GM12878 (cell line): ENCODE measurements around the gene CHRNA3. TPM values are rescaled to one million over a fixed set of nuclear protein-coding genes. Genes with fewer than 3 reads are reported as not detected.

Experiments used
- ATAC-seq: fragments of 200-7000 bp; cut with Tn5 transposase; 3 replicates; pipeline ENCODE4 v1.9.1; 2020; ENCODE audit warnings: mild to moderate bottlenecking, moderate library complexity
- BruUV-seq: library from RNA; stranded (reverse); fragments of 400-500 nt; replicated peaks from 2 replicates; lab custom pipeline; 2021; lab: Mats Ljungman, UMichigan
- CTCF ChIA-PET: fragments of 300-600 bp; sonication (Branson Sonifier 250); formaldehyde crosslinking; extraction: SDS; loops from one replicate; lab custom pipeline; 2021; ENCODE audit warnings: inconsistent platforms; lab: Yijun Ruan, JAX
- POLR2A ChIA-PET: fragments of 350-600 bp; formaldehyde crosslinking; extraction: SDS; loops from one replicate; lab custom pipeline; 2021; ENCODE audit warnings: inconsistent platforms; lab: Charles Lee
- RAD21 ChIA-PET: fragments of 300-600 bp; sonication (Branson Sonifier 250); formaldehyde crosslinking; loops from one replicate; lab custom pipeline; 2023; ENCODE audit warnings: antibody characterized with exemption; ENCODE audit not compliant: unreplicated experiment; lab: Charles Lee
- SMC1A ChIA-PET: fragments of 300-600 bp; sonication (Branson Sonifier 250); formaldehyde crosslinking; loops from one replicate; lab custom pipeline; 2023; ENCODE audit not compliant: unreplicated experiment, uncharacterized antibody; lab: Charles Lee
- DNase-seq: peaks from one replicate; pipeline ENCODE4 v3.0.0-alpha.2; 2011; ENCODE audit warnings: low read depth, low spot score
- FAIRE-seq: peaks from 3 replicates; lab custom pipeline; 2011; peaks lifted over from hg19 to GRCh38; lab: Jason Lieb, UNC
- H2AFZ ChIP-seq: 2 replicates; pipeline ENCODE4 v1.6.0; 2011; ENCODE audit warnings: low read depth, low read length, control low read depth; ENCODE audit not compliant: control insufficient read depth
- H3K27ac ChIP-seq: 2 replicates; pipeline ENCODE4 v1.5.1; 2011; ENCODE audit warnings: control low read depth; ENCODE audit not compliant: control insufficient read depth, insufficient read depth
- H3K27me3 ChIP-seq, 2 experiments: replicated peaks in 1 of 2; 2 replicates each; pipeline versions ENCODE4 v1.6.0 to v1.6.1; 2011; ENCODE audit warnings: low read length in 1 of 2; ENCODE audit not compliant: control insufficient read depth in 2 of 2, insufficient read depth in 2 of 2
- H3K36me3 ChIP-seq, 2 experiments: 2 replicates each; pipeline ENCODE4 v1.5.1; 2011; ENCODE audit warnings: low read length in 1 of 2; ENCODE audit not compliant: control insufficient read depth in 2 of 2, insufficient read depth in 2 of 2
- H3K4me1 ChIP-seq: 2 replicates; pipeline ENCODE4 v1.6.1; 2011; ENCODE audit warnings: mild to moderate bottlenecking, low read length, moderate library complexity, mixed read lengths; ENCODE audit not compliant: control insufficient read depth, insufficient read depth
- H3K4me2 ChIP-seq: 2 replicates; pipeline ENCODE4 v1.6.0; 2011; ENCODE audit warnings: control low read depth; ENCODE audit not compliant: control insufficient read depth, insufficient read depth
- H3K4me3 ChIP-seq: fragments of 200-600 bp; sonication (generic); 2 replicates; pipeline ENCODE4 v1.5.1; 2016
- H3K79me2 ChIP-seq: 2 replicates; pipeline ENCODE4 v1.6.0; 2011; ENCODE audit warnings: low read length; ENCODE audit not compliant: control insufficient read depth, insufficient read depth
- H3K9ac ChIP-seq: 2 replicates; pipeline ENCODE4 v1.8.0; 2011; ENCODE audit warnings: low read length, control low read depth, mixed read lengths; ENCODE audit not compliant: control insufficient read depth, insufficient read depth
- H3K9me3 ChIP-seq: replicated peaks from 3 replicates; pipeline ENCODE4 v1.5.1; 2011; ENCODE audit warnings: mild to moderate bottlenecking, low read length; ENCODE audit not compliant: control insufficient read depth, insufficient read depth
- H4K20me1 ChIP-seq: 2 replicates; pipeline ENCODE4 v1.6.0; 2011; ENCODE audit not compliant: control insufficient read depth, insufficient read depth
- IKZF1 ChIP-seq: fragments of 450-650 bp; conservative IDR thresholded peaks from 2 replicates; pipeline ENCODE4 v1.6.1; 2017; ENCODE audit warnings: antibody characterized with exemption, mild to moderate bottlenecking
- KAT2A ChIP-seq: conservative IDR thresholded peaks from 2 replicates; pipeline ENCODE4 v1.6.1; 2011; ENCODE audit warnings: low read depth, low read length; ENCODE audit not compliant: control insufficient read depth
- LARP7 ChIP-seq: fragments of 450-650 bp; IDR thresholded peaks from 2 replicates; pipeline ENCODE4 v1.6.1; 2017; ENCODE audit warnings: mild to moderate bottlenecking
- NR2C2 ChIP-seq: IDR thresholded peaks from 2 replicates; pipeline ENCODE4 v1.6.1; 2011; ENCODE audit warnings: borderline replicate concordance, low read depth; ENCODE audit not compliant: control insufficient read depth, insufficient read length
- RAD21 ChIP-seq: IDR thresholded peaks from 2 replicates; pipeline ENCODE4 v1.6.1; 2011; ENCODE audit warnings: mild to moderate bottlenecking, low read depth, low read length, moderate library complexity; ENCODE audit not compliant: insufficient read depth
- ZNF217 ChIP-seq: fragments of 450-650 bp; IDR thresholded peaks from 2 replicates; pipeline ENCODE4 v1.6.1; 2017; ENCODE audit warnings: antibody characterized with exemption, mild to moderate bottlenecking
- ZSCAN29 ChIP-seq: fragments of 450-650 bp; IDR thresholded peaks from 2 replicates; pipeline ENCODE4 v1.6.1; 2017; ENCODE audit warnings: mild to moderate bottlenecking, moderate library complexity
- WGBS: methylation state at CpG from one replicate; pipeline ENCODE4 v1.1.6; 2016; ENCODE audit warnings: low lambda C conversion rate; ENCODE audit not compliant: insufficient replicate concordance, insufficient coverage; ENCODE audit errors: missing lambda C conversion rate; 5-methylcytosine and 5-hydroxymethylcytosine counted together
- in situ Hi-C: fragments of 300-500 bp; cut with MboI; formaldehyde crosslinking; loops from 9 replicates; pipeline ENCODE4 v1.14.3; 2018; ENCODE audit warnings: mixed read lengths
- intact Hi-C: fragments of 100-400 bp; cut with micrococcal nuclease; formaldehyde crosslinking; loops from one replicate; pipeline ENCODE4 v1.14.2; 2022; ENCODE audit not compliant: unreplicated experiment
- polyA plus RNA-seq, 11 experiments: library from polyadenylated mRNA; depleted of rRNA in 4 of 11; unstranded in 6 of 11; stranded (reverse) in 5 of 11; fragments of >200 nt; fragmentation: Nextera tagmentation in 4 of 11; fragmentation: Illumina TruSeq in 1 of 11; extraction: Ambion mirVana in 4 of 11; extraction: Trizol in 1 of 11; gene quantifications; 1 replicate in 1 of 11; 2 replicates in 10 of 11; pipeline versions ENCODE4 v1.2.1 to v1.2.3, GENCODE V29; 2011 to 2016; ENCODE audit warnings: inconsistent platforms in 2 of 11, missing spikeins in 2 of 11, low read depth in 1 of 11
- total RNA-seq, 4 experiments: library from RNA; depleted of rRNA in 3 of 4; stranded (reverse); fragments of >200 nt in 3 of 4; fragmentation: Illumina TruSeq in 1 of 4; extraction: Trizol in 1 of 4; gene quantifications; 2 replicates each; pipeline versions ENCODE4 v1.2.1 to v1.2.3, GENCODE V29; 2013 to 2021
- TF ChIP-seq, protein P1 (sequence below): IDR thresholded peaks from 2 replicates; pipeline ENCODE4 v1.6.1; 2012; ENCODE audit warnings: mild to moderate bottlenecking, low read depth, low read length
- TF ChIP-seq, protein P2 (sequence below): IDR thresholded peaks from 2 replicates; pipeline ENCODE4 v1.6.1; 2011; ENCODE audit warnings: low read depth, low read length, improper control_type of control experiment, borderline replicate concordance

CHRNA3 gene
- total and polyA plus RNA-seq, 10 of the 15 experiments (the other 5 are each of a cell fraction or from before 2014, with no cell fraction given) = 0.06 to 0.19 (median 0.09) TPM; not detected in 7

DNA sequence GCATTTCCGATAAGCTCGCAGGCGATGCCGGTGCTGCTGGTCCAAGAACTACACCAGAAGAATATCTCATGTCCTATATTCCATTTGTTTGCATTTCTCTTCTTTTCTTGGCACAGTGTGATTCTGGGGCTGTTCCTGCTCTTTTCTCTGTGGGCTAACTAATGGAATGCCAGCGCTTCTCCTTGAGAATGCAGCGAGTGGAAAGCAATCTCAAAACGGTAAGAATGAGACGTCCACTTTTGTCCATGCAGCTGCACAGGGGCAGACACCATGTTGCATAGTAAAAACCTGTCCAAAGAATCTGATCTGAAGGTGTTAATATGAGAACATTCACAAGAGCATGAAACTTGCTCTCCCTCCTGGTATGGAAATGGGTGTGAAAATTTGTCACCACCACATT, 6.6 kb upstream of the CHRNA3 start:
- WGBS = 74% methylated on average over 8 of the region's 8 CpGs
- BruUV-seq = no TSS peak
- Histone ChIP-seq H3K79me2 (no peaks in the 10 kb centered on the region), H3K4me1 (no peaks in the 10 kb centered on the region), H3K27ac (no peak overlapping the region), H3K27me3 (peaks cover 0 to 1% of the 10 kb centered on the region in 2 experiments; a peak in 1 of 4 replicates), H3K36me3 (no peaks in the 10 kb centered on the region), H3K4me3 (no peak overlapping the region), H3K9ac (no peak overlapping the region), H2AFZ (no peak overlapping the region), H3K9me3 (no peaks in the 10 kb centered on the region), H4K20me1 (no peaks in the 10 kb centered on the region), H3K4me2 (no peak overlapping the region)
- RAD21 ChIA-PET = no interaction called here
- POLR2A ChIA-PET = no interaction called here
- intact Hi-C loops (no loop called here), in situ Hi-C loops (no loop called here)
- FAIRE-seq (no peak), ATAC-seq (no peak), DNase-seq (no peak)
- SMC1A ChIA-PET = no interaction called here
- TF ChIP-seq KAT2A (no peak), ZNF217 (no peak), ZSCAN29 (no peak)
- CTCF ChIA-PET = no interaction called here

DNA sequence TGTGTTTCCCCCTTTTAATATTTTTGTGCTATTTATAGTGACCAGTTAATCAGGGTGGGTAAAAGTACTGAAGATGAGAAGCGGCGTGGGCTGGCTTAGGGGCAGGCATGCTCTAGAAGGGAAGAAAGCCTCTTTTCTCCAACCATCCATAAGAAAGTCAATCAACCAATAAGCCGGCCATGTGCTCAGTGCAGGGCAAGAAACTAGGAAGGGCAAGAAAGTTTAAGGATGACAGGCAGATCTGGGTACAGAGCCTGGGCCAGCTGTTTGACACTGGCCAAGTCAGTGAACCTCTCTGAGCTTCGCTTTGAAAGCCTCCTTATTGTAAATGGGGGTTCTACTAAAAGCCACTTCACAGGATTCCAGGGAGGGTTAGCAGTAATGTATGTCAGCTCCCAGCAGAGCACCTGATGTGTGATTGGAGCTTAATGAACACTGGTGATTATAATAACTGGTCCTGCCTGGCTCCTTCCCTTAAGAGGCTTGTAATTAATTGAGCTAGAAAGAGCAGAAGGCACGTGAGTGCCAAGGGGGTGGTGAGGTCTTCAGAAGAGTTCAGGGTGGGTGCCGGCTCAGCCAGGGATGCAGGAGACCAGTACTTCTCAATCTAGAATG, 5.7 kb upstream of the CHRNA3 start:
- FAIRE-seq = no peak
- H3K9ac ChIP-seq = no peak overlapping the region
- ChIA-PET RAD21 (no interaction called here), CTCF (no interaction called here), SMC1A (no interaction called here), POLR2A (no interaction called here)
- in situ Hi-C loops (no loop called here), intact Hi-C loops (no loop called here)
- no peaks in the 10 kb centered on the region for H3K36me3 ChIP-seq
- BruUV-seq = no TSS peak
- no peaks in the 10 kb centered on the region for H3K79me2 ChIP-seq
- no peak overlapping the region for H3K4me2 ChIP-seq
- peaks cover 0 to 3% of the 10 kb centered on the region in 2 experiments; a peak in 1 of 4 replicates for H3K27me3 ChIP-seq
- WGBS = 40% methylated on average over 6 of the region's 6 CpGs
- no peak overlapping the region for H3K27ac ChIP-seq
- H2AFZ ChIP-seq = no peak overlapping the region
- no peak for ATAC-seq
- no peaks in the 10 kb centered on the region for H4K20me1 ChIP-seq
- H3K4me3 ChIP-seq = no peak overlapping the region
- no peaks in the 10 kb centered on the region for H3K4me1 ChIP-seq
- DNase-seq = no peak
- H3K9me3 ChIP-seq = no peaks in the 10 kb centered on the region
- TF ChIP-seq, protein P1, sequence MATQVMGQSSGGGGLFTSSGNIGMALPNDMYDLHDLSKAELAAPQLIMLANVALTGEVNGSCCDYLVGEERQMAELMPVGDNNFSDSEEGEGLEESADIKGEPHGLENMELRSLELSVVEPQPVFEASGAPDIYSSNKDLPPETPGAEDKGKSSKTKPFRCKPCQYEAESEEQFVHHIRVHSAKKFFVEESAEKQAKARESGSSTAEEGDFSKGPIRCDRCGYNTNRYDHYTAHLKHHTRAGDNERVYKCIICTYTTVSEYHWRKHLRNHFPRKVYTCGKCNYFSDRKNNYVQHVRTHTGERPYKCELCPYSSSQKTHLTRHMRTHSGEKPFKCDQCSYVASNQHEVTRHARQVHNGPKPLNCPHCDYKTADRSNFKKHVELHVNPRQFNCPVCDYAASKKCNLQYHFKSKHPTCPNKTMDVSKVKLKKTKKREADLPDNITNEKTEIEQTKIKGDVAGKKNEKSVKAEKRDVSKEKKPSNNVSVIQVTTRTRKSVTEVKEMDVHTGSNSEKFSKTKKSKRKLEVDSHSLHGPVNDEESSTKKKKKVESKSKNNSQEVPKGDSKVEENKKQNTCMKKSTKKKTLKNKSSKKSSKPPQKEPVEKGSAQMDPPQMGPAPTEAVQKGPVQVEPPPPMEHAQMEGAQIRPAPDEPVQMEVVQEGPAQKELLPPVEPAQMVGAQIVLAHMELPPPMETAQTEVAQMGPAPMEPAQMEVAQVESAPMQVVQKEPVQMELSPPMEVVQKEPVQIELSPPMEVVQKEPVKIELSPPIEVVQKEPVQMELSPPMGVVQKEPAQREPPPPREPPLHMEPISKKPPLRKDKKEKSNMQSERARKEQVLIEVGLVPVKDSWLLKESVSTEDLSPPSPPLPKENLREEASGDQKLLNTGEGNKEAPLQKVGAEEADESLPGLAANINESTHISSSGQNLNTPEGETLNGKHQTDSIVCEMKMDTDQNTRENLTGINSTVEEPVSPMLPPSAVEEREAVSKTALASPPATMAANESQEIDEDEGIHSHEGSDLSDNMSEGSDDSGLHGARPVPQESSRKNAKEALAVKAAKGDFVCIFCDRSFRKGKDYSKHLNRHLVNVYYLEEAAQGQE = no peak
- TF ChIP-seq IKZF1 = no peak
- TF ChIP-seq RAD21 = no peak
- TF ChIP-seq NR2C2 = no peak
- TF ChIP-seq, protein P2, sequence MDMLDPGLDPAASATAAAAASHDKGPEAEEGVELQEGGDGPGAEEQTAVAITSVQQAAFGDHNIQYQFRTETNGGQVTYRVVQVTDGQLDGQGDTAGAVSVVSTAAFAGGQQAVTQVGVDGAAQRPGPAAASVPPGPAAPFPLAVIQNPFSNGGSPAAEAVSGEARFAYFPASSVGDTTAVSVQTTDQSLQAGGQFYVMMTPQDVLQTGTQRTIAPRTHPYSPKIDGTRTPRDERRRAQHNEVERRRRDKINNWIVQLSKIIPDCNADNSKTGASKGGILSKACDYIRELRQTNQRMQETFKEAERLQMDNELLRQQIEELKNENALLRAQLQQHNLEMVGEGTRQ = no peak
- no peak for TF ChIP-seq LARP7
